ENCODE results near the gene PCP4. TPM values are rescaled to one million over a fixed set of nuclear protein-coding genes. Genes with fewer than 3 reads are reported as not detected.

Gene PCP4
- total and polyA plus RNA-seq, 9 of the 15 experiments (the other 6 are each of a cell fraction or from before 2014, with no cell fraction given), result not detected

- WGBS (ENCODE audit: insufficient coverage, low coverage, missing lambda C conversion rate), result 0% methylated on average over 8 of the region's 8 CpGs
- Histone ChIP-seq H3K4me3 (no peak overlapping the region), H3K9me1 (ENCODE audit: control insufficient read depth, insufficient read depth, low read length) (no peaks in the 10 kb centered on the region), H3K79me2 (ENCODE audit: control insufficient read depth, insufficient read depth, low read length) (no peaks in the 10 kb centered on the region), H3K4me2 (ENCODE audit: insufficient read depth, low read length) (no peak overlapping the region), H3K27ac (ENCODE audit: extremely low read depth, low read depth, low read length) (no peak overlapping the region), H4K20me1 (replicated peaks; ENCODE audit: control insufficient read depth, insufficient read depth, low read length) (no peaks in the 10 kb centered on the region), H2AFZ (ENCODE audit: low read depth, low read length) (no peak overlapping the region), H3K36me3 (ENCODE audit: control insufficient read depth, insufficient read depth, low read length) (no peaks in the 10 kb centered on the region), H3K4me1 (replicated peaks in 1 of 2; ENCODE audit: control insufficient read depth in 2 of 2, insufficient read depth in 2 of 2, low read length in 2 of 2) (no peaks in the 10 kb centered on the region), H3K9me3 (replicated peaks; ENCODE audit: control insufficient read depth, insufficient read depth, low read depth, low read length) (no peaks in the 10 kb centered on the region), H3K9ac (ENCODE audit: insufficient read depth in 1 of 2, low read depth in 2 of 2, low read length in 2 of 2) (no peak overlapping the region), H3K27me3 (ENCODE audit: control insufficient read depth in 2 of 2, insufficient read depth in 2 of 2, low read length in 2 of 2) (no peaks in the 10 kb centered on the region)
- no peak for FAIRE-seq
- ChIA-PET CTCF (ENCODE audit: low intra/inter-chr PET ratio) (no interaction called here), POLR2A (no interaction called here)
- no peak for ATAC-seq
- in situ Hi-C loops (cut with MboI) (no loop called here), intact Hi-C loops (cut with micrococcal nuclease) (no loop called here)
- DNase-seq (ENCODE audit: extremely low read depth in 1 of 4, low spot score in 3 of 4), result no peak
- no TSS peak for BruUV-seq (replicated peaks)
- no peak for TF ChIP-seq KLF1 (tag; IDR thresholded peaks at IDR 0.05)
- no peak for TF ChIP-seq MCM7 (IDR thresholded peaks at IDR 0.05)
- no peak for TF ChIP-seq E4F1 (CRISPR knock-in tag; IDR thresholded peaks at IDR 0.05; ENCODE audit: borderline replicate concordance)
- TF ChIP-seq RBBP5 (IDR thresholded peaks at IDR 0.05; ENCODE audit: borderline replicate concordance, insufficient read depth, low read length, poor library complexity, severe bottlenecking), result no peak
- no peak for TF ChIP-seq RBM34 (IDR thresholded peaks at IDR 0.05; ENCODE audit: borderline replicate concordance, insufficient read depth, low read length)
- no peak for TF ChIP-seq KHSRP (IDR thresholded peaks at IDR 0.05)
- no peak for TF ChIP-seq TAL1 (IDR thresholded peaks at IDR 0.05)
- TF ChIP-seq ZNF277 (CRISPR knock-in tag; IDR thresholded peaks at IDR 0.05; ENCODE audit: borderline replicate concordance), result no peak
- TF ChIP-seq ZNF398 (CRISPR knock-in tag; IDR thresholded peaks at IDR 0.05), result no peak
- no peak for TF ChIP-seq E2F1 (CRISPR knock-in tag; IDR thresholded peaks at IDR 0.05)
- no peak for TF ChIP-seq TCFL5 (CRISPR knock-in tag; conservative IDR thresholded peaks at IDR 0.05)
These were observed 70.9 kb downstream of the PCP4 start for GRCh38 chr21:39938086-39938625.

All from K562 (cell line).